Activated CD8-positive, alpha-beta memory T cell treated with anti-CD3 and anti-CD28 coated beads for 1 hour (primary cell): Measurements from ENCODE around the gene TTN.
"Not testable (repeated sequence)": the region's sequence is repeated elsewhere in the genome, so short reads cannot be mapped to it uniquely, and the experiment has no call there.

Source experiments
- DNase-seq, 2 donors: peaks; one replicate each; pipeline ENCODE4 v3.0.0-alpha.2; 2020; ENCODE audit warnings: low read depth in 1 of 2; ENCODE audit errors: extremely low read depth in 1 of 2

Gene TTN

DNA sequence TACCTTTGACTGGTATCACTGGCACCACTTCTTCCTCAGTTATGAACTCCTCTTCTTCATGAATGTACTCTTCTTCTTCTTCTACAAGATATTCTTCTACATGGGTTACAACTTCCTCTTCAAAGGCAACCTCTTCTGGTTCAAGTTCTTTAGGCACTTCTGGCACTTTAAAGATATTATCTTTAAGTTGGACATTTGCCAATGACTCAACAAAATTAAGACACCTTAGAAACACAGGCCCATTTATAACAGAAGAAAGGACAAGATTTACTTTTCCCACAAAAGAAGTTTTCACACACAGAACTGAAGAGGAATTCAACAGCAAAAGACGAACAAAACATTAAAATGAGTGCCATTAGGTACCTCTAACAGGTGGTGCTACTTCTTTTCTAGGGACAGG is 127.3 kb downstream of the TTN start:
- DNase-seq = no peak

DNA sequence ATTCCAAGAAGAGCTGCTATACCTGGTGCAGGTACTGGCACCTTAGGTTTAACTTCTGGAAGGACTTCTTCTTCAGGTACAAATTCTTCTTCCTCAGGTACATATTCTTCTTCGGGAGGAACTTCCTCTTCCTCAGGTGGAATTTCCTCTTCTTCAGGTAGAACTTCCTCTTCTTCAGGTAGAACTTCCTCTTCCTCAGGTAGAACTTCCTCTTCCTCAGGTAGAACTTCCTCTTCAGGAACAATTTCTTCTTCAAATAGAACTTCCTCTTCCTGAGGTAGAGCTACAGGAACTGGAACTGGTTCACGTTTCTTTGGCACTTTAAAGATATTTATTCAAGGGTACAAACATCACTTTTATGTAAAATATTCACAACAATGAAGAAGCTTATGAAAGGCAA is 129.6 kb downstream of the TTN start:
- no peak for DNase-seq

DNA sequence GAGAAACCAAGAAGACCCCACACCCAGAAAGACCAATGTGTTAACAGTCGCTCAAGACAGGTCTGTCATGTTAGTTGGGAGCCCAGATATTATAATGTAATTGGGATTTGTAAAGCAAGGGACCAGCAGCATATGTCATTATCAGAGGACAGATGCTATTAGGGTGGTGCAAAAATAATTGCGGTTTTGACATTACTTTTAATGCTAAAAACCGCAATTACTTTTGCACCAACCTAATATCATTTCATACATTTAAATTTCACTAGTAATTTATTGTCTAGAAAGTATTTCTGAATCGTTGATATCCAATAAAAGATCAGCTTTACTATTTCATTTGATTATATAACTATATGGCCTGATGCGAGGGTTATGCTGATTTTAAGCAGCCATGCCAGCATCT is 131.2 kb downstream of the TTN start:
- no peak for DNase-seq

DNA sequence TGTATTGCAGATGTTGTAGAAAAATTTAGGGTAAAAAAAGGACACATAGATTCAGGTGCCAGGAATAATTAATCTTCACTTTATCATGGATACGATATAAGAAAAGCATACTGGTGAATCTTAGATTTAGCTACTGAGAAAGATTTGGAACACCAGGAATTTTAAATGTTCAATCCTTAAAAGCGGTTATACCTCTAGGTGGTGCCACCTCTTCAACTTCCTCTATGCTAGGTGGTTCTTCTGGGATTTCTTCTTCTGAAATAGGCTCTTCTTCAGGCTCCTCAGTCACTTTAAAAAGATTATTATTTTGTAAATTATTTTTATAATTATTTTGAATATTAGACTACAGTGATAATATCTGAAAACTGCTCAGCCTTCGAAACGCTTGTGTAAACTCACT is 133.1 kb downstream of the TTN start:
- no peak for DNase-seq

DNA sequence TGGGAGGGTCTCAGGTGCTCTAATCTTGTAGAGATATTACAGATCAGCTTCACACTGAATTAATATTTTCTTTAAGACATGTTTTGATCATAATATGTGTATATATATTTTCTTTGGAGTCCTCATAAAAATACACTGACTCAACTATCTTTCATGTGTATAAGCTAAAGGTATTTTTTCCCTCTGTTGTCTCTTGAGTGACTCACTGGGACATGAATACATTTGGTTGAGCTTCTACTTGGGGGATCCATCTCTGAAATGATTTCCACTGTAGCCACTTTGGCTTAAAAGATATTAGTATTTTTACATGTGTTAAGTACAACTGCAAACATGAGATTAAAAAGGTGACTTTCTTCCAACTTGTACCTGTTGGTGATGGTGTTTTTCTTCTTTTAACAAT is 140.8 kb downstream of the TTN start:
- no peak for DNase-seq

DNA sequence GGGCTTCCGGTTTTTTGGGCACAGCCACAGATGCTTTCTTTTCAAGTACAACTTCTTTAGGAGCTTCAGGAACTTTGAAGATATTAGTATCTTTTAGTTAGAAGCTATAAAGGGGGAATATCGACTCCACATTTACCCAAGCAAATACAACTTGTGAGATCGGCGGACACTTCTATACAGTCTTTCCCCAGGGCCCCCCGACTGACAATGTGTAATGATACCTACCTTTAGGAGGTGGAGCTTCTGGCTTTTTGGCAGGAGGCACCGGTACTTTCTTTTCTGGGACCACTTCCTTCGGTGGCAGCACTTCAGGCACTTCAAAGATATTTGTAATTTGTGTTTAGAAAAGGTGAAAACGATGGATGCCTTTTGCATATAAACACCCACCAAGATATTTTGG is 148.7 kb downstream of the TTN start:
- not testable (repeated sequence) for DNase-seq

DNA sequence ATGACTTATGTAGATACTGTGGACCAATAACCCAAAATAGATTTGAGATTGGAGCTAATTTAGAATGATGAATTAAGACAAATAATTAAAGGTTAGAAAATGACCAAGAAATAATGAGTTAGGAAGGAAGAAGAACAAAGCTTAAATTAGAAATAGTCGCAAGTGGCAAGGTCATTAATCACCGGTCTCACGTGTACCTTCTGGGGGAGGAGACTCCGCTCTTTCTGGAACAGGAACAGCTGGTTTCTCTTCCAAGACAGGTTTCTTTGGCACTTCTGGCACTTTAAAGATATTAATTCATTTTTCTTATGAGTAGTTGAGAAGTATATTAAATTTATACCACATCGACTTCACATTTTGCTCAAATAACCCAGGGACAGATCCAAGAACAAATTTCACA is 156.7 kb downstream of the TTN start:
- no peak for DNase-seq

DNA sequence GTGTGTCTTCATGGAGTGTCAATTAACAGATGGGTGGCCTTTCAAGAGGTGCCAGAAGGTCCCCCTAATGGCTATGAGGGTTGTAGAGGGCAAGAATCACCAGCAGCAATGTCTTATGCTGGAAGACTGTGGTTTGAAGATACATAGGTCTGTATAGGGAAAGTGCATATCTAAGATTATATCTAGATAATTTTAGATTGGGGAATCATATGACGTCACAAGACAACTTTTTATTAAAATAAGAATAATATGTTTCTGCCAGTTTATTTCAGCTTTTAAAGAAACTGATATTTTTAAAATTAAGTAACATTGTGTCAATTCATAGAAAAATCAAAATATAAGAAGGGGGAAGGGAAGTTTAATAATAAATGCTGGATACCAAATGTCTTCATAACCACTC is 162.3 kb downstream of the TTN start:
- no peak for DNase-seq

DNA sequence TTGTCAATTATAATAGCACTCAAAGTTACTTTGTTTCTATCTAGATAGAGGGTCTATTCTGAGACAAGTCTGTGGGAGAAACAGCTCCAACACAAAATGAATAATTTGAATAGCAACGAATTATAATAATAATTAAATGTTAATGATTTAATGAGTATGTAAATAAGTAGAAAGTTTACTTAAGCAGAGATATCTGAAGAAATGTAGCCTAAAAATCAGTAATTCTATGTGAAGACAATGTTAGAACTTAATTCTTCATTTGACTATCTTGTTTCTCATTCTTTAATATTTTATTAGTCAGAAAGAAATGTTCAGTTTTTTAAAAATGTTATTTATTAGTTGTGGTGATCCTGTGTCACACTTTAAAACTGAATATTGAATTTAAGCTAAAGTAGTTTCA is 165.7 kb downstream of the TTN start:
- no peak for DNase-seq

DNA sequence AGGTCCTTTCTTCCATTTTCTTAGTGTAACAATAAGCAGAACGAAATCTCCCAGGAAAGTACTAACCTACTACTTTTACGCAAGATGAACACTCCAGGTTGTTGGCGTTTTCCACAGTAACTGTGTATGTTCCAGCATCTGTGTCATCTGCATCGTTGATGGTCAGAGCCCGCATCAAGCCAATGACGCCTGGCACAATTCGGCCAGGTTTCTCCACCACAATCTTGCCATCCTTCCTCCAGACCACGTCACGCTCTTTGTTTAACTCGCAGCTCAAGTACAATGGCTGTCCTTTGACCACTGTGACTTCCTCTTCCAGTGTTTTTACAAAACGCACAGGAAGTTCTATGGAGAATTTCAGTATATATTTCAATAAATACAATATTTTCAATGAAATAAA is 171.3 kb downstream of the TTN start:
- no peak for DNase-seq

DNA sequence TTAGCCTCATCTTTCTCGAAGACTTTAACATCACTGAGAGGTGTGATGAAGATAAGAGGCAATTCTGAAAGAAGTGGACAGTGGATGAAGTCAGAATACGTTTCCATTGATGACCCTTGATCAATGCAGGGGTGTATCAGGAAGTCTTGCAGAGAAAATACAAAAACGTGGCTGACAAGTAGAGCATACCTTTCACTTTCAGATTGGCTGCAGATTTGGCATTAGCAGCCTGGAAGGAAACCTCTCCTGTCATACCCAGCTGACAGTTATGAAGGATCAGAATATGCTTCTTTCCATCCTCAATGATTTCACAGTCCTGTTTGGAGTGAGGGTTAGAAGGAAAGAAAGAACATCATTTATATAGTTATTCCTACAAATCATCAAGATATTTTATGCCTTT is 174.5 kb downstream of the TTN start:
- no peak for DNase-seq

DNA sequence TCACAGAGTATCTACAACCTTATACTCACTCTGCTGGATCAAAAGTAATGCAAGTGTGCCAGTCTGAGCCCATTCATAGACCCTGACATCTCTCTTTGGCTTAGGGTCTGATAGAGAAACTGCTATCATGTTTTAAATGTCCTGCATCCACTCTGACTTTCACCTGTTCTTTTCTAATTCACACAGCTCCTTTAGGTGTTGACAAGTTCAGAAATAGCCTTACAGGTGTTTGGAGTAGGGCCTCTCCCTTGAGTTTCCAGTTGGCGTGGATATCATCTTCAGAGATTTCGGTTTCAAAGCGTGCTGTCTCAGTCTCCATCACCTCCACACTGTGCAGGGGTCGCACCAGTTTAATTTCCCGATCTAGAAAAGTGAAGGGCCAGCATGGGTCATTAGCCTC is 176.6 kb downstream of the TTN start:
- no peak for DNase-seq

DNA sequence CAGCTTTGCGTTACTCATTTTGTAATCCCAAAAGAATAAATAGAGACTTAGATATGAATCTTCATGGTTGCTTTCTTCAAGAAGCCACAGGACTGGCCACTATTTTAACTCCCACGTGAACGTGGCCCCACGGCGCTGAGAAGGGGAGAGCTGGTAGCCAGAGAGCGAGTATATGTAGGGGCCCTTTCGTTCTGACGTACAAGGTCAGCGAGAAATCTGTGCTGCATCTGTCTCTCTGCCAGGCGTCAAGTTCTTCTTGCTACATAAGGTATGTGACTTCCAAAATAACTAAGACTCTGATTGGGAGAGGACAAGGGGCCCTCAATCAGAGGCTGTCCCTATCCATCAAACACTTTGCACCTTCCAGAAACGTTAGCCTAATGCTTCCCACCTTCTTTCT is 177.8 kb downstream of the TTN start:
- no peak for DNase-seq

DNA sequence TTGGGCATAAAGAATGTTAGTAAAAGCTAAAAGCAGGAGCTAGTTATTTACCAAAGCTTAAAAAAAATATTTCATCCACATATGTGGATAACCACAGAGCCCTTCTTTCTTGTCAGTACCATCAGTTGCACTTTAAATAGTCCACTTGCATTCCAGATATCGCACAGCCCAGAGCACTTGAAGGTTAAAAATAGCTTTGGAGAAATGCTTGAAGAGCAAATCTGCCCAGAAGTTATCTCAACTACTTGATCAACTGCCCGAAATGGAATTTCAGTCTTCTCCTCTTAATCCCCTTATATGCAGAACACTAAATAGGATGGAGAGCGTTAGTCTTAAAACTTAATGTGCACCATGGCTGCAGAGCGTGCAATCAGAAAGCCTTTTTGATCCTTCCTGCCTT is 178.6 kb downstream of the TTN start:
- DNase-seq = no peak

DNA sequence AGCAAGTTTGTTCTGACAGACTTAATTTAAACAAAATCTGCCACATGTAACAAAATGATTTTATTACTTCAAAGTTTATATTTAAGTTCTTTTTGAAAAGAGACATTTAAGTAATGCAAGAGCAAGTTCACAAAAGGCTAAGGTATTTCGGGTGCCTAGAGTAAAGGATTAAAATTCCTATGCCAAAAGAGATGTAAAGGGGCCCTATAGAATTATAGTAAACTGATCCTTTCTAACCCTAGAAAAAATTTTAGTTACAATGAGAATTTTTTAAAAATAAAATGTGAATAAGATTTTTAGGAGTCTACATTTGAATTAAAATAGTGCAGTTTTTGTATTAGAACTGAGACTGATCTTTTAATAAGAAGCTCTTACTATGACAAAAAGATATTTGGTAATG is 179.8 kb downstream of the TTN start:
- no peak for DNase-seq

DNA sequence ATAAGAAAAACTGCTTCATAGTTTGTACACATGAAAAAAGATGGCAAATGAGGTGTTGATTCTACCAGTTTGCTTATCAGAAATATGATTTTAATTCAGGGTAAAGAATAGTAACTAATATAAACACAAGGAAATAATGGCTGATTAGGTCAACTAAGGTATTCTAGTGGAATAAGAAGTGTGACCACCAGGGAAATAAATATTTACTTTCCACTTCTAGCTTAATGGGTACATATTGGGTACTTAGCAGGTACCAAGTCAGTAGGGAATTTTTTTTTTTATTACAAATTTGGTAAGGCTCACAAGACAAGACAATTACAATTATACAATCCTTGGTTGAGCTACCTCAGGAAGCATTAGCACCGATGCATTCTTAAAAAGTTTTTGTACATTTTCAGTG is 191.3 kb downstream of the TTN start:
- DNase-seq = no peak

DNA sequence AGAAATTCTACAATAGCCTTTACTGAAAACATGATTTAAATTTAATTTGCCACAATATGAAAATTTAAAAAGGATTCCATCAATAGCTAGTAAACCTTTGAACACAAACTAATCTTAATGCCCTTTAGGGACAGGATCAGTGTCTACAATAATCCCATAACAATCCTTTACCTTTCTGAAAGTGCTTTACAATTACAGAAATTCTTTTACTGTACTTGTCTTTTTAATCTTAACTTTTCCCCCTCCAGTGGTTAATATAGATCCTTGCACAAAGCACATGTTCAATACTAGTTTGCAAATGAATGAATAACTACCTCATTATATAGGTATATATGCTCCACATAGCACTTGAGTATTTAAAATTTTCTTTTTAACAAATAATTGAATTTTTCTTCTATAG is 204.3 kb downstream of the TTN start:
- DNase-seq = no peak

DNA sequence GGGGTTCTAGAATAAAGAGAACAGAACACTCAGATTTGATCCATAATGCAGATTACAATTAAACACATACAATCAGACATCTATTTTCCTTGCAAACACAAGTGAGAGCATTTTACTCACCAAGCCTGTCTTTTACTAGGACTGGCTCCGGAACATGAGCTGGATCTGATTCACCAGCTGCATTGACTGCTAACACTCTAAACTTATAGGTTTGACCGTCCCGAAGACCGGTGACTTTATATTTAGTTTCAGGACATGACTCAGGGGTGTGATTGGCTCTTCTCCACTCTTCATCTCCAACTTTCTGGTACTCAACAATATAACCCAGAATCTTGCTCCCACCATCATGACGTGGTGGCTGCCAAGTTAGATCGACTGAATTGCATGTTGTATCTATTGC is 214.6 kb downstream of the TTN start:
- DNase-seq = no peak

DNA sequence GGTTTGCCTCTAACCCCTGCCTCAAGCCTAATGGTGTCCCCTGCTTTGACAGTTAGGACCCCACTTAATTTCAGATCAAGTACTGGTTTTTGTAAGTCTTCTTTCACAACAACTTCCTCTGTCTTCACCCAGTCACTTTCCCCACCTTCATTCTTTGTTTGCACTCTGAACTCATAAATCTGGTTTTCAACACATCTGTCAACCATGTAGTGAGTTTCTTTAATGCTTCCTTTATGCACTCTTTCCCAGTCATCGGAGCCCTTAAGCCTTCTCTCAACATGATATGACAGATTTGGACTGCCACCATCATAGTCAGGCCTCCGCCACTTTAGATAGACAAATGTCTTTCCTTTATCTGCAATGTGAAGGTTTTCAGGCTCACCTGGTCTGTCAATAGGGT is 217.9 kb downstream of the TTN start:
- DNase-seq = no peak

DNA sequence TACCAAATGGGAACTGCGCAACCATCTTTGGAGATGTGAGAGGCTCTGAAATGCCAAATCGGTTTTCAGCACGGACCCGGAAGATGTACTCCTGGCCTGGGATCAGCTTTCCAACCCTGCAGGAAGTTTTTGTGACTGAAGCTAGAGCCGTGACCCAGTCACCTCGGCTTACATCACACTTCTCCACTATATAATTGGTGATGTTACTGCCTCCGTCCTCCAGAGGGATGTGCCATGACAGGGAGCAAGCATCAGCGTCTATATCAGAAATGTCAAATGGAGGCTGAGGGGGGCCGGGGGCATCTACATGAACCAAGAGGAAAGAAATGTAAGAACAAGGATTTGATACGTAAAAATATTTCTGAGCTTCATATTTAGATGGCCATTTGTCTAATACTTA is 222.6 kb downstream of the TTN start:
- DNase-seq = no peak

DNA sequence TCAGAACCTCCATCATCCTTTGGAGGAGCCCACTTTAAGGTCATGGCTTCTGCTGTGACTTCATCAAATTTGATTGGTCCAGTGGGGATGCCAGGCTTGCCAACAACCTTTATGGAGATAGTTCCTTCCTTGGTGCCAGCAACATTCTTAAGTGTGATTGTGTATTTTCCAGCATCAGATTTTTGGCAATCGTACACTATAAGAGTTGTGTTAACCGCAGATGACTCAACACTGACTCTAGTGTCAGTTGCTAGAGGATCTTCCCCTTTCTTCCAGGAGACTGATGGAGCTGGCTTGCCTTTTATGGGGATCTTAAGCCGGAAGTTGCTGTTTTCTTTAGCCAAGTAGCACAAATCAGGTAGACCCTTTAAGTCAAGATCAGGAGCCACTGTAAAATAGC is 228.2 kb downstream of the TTN start:
- DNase-seq = no peak

DNA sequence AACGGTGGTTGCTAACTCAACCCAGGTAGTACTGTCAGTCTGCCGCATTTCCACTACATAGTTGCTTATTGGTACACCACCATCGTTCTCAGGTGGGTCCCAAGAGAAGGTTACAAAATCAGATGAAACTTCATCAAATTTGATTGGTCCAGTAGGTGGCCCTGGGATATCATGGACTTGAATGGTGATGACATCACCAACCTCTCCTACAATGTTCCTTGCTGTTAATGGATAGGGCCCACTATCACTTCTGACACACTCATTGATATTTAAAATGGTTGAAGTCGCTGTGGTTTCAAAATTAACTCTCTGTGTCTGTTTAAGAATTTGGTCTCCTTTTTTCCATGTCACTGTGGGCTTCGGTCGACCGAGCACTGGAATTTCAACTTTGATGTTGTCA is 232.4 kb downstream of the TTN start:
- no peak for DNase-seq

DNA sequence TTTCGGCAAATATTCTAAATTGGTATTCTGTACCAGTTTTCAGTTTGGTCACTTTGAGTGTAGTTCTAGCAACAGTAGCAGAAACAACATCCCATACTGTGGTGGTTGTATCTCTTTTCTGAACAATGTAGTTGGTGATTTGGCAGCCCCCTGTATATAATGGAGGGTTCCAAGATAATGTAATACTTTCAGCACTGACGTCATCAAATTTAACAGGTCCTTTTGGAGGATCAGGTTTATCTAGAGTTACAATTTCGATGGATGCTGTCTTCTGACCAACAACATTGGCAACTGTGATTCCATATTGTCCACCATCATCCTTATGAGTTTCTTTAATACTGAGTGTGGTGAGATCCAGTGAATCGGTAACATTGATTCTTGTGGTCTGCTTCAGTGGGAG is 239.0 kb downstream of the TTN start:
- no peak for DNase-seq

DNA sequence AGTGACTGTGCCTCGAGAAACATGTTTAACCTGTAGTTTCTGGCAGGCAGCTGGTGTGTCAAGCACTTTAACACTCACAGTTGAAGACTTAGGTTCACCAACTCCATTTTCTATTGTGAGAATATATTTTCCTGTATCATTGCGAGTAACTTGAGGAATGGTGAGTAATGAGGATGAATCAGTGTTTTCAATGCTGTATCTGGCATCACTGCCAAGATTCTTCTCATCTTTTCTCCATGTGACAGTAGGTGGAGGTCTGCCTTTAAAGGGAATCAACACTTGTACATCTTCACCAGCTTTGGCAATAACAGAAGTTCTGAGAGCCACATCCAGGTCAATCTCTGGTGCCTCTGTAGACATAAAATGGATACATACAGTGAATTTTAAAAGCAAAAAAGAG is 254.2 kb downstream of the TTN start:
- no peak for DNase-seq
